Measurements from ENCODE around the gene PIGO. TPM values are rescaled to one million over a fixed set of nuclear protein-coding genes. Genes with fewer than 3 reads are reported as not detected.

The PIGO gene
- total and polyA plus RNA-seq, 10 of the 15 experiments (the other 5 are each of a cell fraction or from before 2014, with no cell fraction given): 8.2 to 23.3 (median 18.4) TPM

GRCh38 chr9:35102769-35103659, 6.6 kb upstream of the PIGO start, which contains the start of gene STOML2 (continued):
- no peak for TF ChIP-seq BACH1 (IDR thresholded peaks at IDR 0.05; ENCODE audit: borderline replicate concordance)
- TF ChIP-seq FOXM1 (IDR thresholded peaks at IDR 0.05; ENCODE audit: low read depth, low read length): no peak
- peak; percentile 67 for TF ChIP-seq IRF3 (IDR thresholded peaks at IDR 0.05)
- no peak for TF ChIP-seq KDM1A (IDR thresholded peaks at IDR 0.05; ENCODE audit: borderline replicate concordance)
- TF ChIP-seq PKNOX1 (IDR thresholded peaks at IDR 0.05): peak; percentile 85
- no peak for TF ChIP-seq RBBP5 (conservative IDR thresholded peaks at IDR 0.05)
- peak; percentile 99 for TF ChIP-seq GABPA (IDR thresholded peaks at IDR 0.05; ENCODE audit: low read depth)
- peak; percentile 52 for TF ChIP-seq E4F1 (IDR thresholded peaks at IDR 0.05; ENCODE audit: borderline replicate concordance, partially characterized antibody)
- peak; percentile 57 for TF ChIP-seq SREBF2 (IDR thresholded peaks at IDR 0.05; ENCODE audit: low read length)
- TF ChIP-seq ZBTB11 (CRISPR knock-in tag; IDR thresholded peaks at IDR 0.05): peak; percentile 92
- TF ChIP-seq ESRRA (IDR thresholded peaks at IDR 0.05; ENCODE audit: low read length): peak; percentile 90; the same call in 1 of the 2 replicates
- TF ChIP-seq SIX5 (IDR thresholded peaks at IDR 0.05; ENCODE audit: low read depth, low read length, severe bottlenecking): peak; percentile 70
- TF ChIP-seq TCF3 (IDR thresholded peaks at IDR 0.05; ENCODE audit: borderline replicate concordance, insufficient read depth, low read depth, low read length): 0 out of 2 replicates have a peak, but pooled peaks have one; percentile 36
- peak; percentile 94 for TF ChIP-seq NBN (IDR thresholded peaks at IDR 0.05)
- peak; percentile 96 for TF ChIP-seq NR2C1 (IDR thresholded peaks at IDR 0.05)
- TF ChIP-seq EP300 (IDR thresholded peaks at IDR 0.05; ENCODE audit: borderline replicate concordance in 1 of 2, control insufficient read depth in 1 of 2, low read depth in 2 of 2, low read length in 2 of 2): peak in 1 of 2 experiments; percentile 73; a peak in 2 of 4 replicates
- TF ChIP-seq ZNF274 (IDR thresholded peaks at IDR 0.05; ENCODE audit: insufficient read depth, insufficient read length): no peak
- no peak for TF ChIP-seq ZNF384 (IDR thresholded peaks at IDR 0.05; ENCODE audit: borderline replicate concordance, low read depth, low read length)
- no peak; the same call in 1 of the 2 replicates for TF ChIP-seq NFIC (IDR thresholded peaks at IDR 0.05; ENCODE audit: low read depth, low read length)
- peak; percentile 88 for TF ChIP-seq YY1 (IDR thresholded peaks at IDR 0.05; ENCODE audit: low read depth, low read length)
- TF ChIP-seq RB1 (IDR thresholded peaks at IDR 0.05; ENCODE audit: borderline replicate concordance): peak; percentile 91; the same call in 1 of the 2 replicates
- peak; percentile 96 for TF ChIP-seq TAF1 (IDR thresholded peaks at IDR 0.05; ENCODE audit: borderline replicate concordance, low read depth, low read length)
